ENCODE data around the gene GATAD2A. TPM values are rescaled to one million over a fixed set of nuclear protein-coding genes. Genes with fewer than 3 reads are reported as not detected.

Gene GATAD2A
- total and polyA plus RNA-seq, 9 of the 15 experiments (the other 6 are each of a cell fraction or from before 2014, with no cell fraction given): 2.4 to 226 (median 44.2) TPM

GRCh38 chr19:19539698-19540063, 134.2 kb downstream of the GATAD2A start:
- no peaks in the 10 kb centered on the region for H3K27me3 ChIP-seq (ENCODE audit: control insufficient read depth in 2 of 2, insufficient read depth in 2 of 2, low read length in 2 of 2)
- POLR2A ChIA-PET: no interaction called here

More at GRCh38 chr19:19539698-19540063, 134.2 kb downstream of the GATAD2A start:
- Histone ChIP-seq H3K9ac (ENCODE audit: insufficient read depth in 1 of 2, low read depth in 2 of 2, low read length in 2 of 2) (no peak overlapping the region), H3K4me3 (no peak overlapping the region), H3K79me2 (ENCODE audit: control insufficient read depth, insufficient read depth, low read length) (no peaks in the 10 kb centered on the region), H3K36me3 (ENCODE audit: control insufficient read depth, insufficient read depth, low read length) (no peaks in the 10 kb centered on the region), H3K9me3 (replicated peaks; ENCODE audit: control insufficient read depth, insufficient read depth, low read depth, low read length) (no peaks in the 10 kb centered on the region; the same call in 1 of the 2 replicates), H2AFZ (ENCODE audit: low read depth, low read length) (peak overlapping the region; percentile 82; the same call in 1 of the 2 replicates), H3K27ac (ENCODE audit: extremely low read depth, low read depth, low read length) (no peak overlapping the region), H3K4me1 (replicated peaks in 1 of 2; ENCODE audit: control insufficient read depth in 2 of 2, insufficient read depth in 2 of 2, low read length in 2 of 2) (peaks cover 2 to 66% of the 10 kb centered on the region in 2 experiments; a peak in 2 of 5 replicates), H4K20me1 (replicated peaks; ENCODE audit: control insufficient read depth, insufficient read depth, low read length) (no peaks in the 10 kb centered on the region), H3K4me2 (ENCODE audit: insufficient read depth, low read length) (no peak overlapping the region), H3K9me1 (ENCODE audit: control insufficient read depth, insufficient read depth, low read length) (no peaks in the 10 kb centered on the region)
- 70% methylated on average over 13 of the region's 19 CpGs for WGBS (ENCODE audit: insufficient coverage, low coverage, missing lambda C conversion rate)
- CTCF ChIA-PET (ENCODE audit: low intra/inter-chr PET ratio): no interaction called here
- no TSS peak for BruUV-seq (replicated peaks)
- no peak for DNase-seq (ENCODE audit: extremely low read depth in 1 of 4, low spot score in 3 of 4)
- no peak for FAIRE-seq
- in situ Hi-C loops (cut with MboI): loop anchor here (25.0 kb wide), 1 partner anchor 98 kb away; the partner anchor contains the start of genes GMIP and LPAR2
- TF ChIP-seq GTF2B (IDR thresholded peaks at IDR 0.05; ENCODE audit: extremely low read depth, insufficient read length): no peak
- TF ChIP-seq ZNF263 (CRISPR knock-in tag; IDR thresholded peaks at IDR 0.05; ENCODE audit: borderline replicate concordance): no peak
- TF ChIP-seq, protein P1, sequence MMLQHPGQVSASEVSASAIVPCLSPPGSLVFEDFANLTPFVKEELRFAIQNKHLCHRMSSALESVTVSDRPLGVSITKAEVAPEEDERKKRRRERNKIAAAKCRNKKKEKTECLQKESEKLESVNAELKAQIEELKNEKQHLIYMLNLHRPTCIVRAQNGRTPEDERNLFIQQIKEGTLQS (IDR thresholded peaks at IDR 0.05): no peak
- TF ChIP-seq, protein P1 (CRISPR knock-in tag; conservative IDR thresholded peaks at IDR 0.05): no peak
- TF ChIP-seq YY1 (IDR thresholded peaks at IDR 0.05; ENCODE audit: borderline replicate concordance in 1 of 3, control insufficient read depth in 1 of 3, extremely low read depth in 1 of 3, insufficient read depth in 3 of 3, insufficient read length in 1 of 3, insufficient replicate concordance in 2 of 3, low read depth in 1 of 3, low read length in 2 of 3): no peak
- TF ChIP-seq, protein P2, sequence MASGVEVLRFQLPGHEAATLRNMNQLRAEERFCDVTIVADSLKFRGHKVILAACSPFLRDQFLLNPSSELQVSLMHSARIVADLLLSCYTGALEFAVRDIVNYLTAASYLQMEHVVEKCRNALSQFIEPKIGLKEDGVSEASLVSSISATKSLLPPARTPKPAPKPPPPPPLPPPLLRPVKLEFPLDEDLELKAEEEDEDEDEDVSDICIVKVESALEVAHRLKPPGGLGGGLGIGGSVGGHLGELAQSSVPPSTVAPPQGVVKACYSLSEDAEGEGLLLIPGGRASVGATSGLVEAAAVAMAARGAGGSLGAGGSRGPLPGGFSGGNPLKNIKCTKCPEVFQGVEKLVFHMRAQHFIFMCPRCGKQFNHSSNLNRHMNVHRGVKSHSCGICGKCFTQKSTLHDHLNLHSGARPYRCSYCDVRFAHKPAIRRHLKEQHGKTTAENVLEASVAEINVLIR (CRISPR knock-in tag; IDR thresholded peaks at IDR 0.05): no peak
- no peak for TF ChIP-seq ARID3A (IDR thresholded peaks at IDR 0.05; ENCODE audit: borderline replicate concordance, low read depth, low read length)
- TF ChIP-seq MEF2D (tag; conservative IDR thresholded peaks at IDR 0.05; ENCODE audit: low read depth): no peak
- no peak for TF ChIP-seq CREB1 (IDR thresholded peaks at IDR 0.05)
- no peak for TF ChIP-seq CREB1 (CRISPR knock-in tag; IDR thresholded peaks at IDR 0.05)
- TF ChIP-seq TCF7 (IDR thresholded peaks at IDR 0.05; ENCODE audit: borderline replicate concordance): no peak
- TF ChIP-seq TCF7L2 (IDR thresholded peaks at IDR 0.05; ENCODE audit: low read depth, low read length): no peak
- TF ChIP-seq GATAD2B (IDR thresholded peaks at IDR 0.05; ENCODE audit: borderline replicate concordance): no peak
- intact Hi-C loops (cut with micrococcal nuclease): no loop called here
- ATAC-seq: no peak
